SK-N-SH treated with all-trans-retinoic acid at 6 μM for 48 hours (cell line): ENCODE data around the gene AKAP6.
A peak's percentile ranks its signal among the peaks of the same experiment; 100 is the strongest.

Experiments
- ATAC-seq: fragments of 200-7000 bp; cut with Tn5 transposase; 3 replicates; pipeline ENCODE4 v1.9.1; 2020; ENCODE audit warnings: mild to moderate bottlenecking, moderate library complexity
- ARNTL ChIP-seq: fragments of 450-650 bp; formaldehyde crosslinking; IDR thresholded peaks from 2 replicates; pipeline ENCODE4 v1.5.0; 2020; ENCODE audit warnings: low read depth, mild to moderate bottlenecking, moderate library complexity, borderline replicate concordance
- BACH2 ChIP-seq: fragments of 250-450 bp; sonication (Bioruptor Pico); IDR thresholded peaks from 2 replicates; pipeline ENCODE4 v1.9.0; 2021; ENCODE audit warnings: mild to moderate bottlenecking, borderline replicate concordance
- ESRRG ChIP-seq: fragments of 250-450 bp; sonication (Bioruptor Pico); IDR thresholded peaks from 2 replicates; pipeline ENCODE4 v1.6.1; 2021; ENCODE audit warnings: mild to moderate bottlenecking
- GLIS3 ChIP-seq: fragments of 250-450 bp; sonication (Bioruptor Pico); IDR thresholded peaks from 2 replicates; pipeline ENCODE4 v1.5.0; 2020; ENCODE audit warnings: mild to moderate bottlenecking, moderate library complexity
- ISL1 ChIP-seq: fragments of 250-450 bp; sonication (Bioruptor Pico); IDR thresholded peaks from 2 replicates; pipeline ENCODE4 v2.1.2; 2022; ENCODE audit warnings: mild to moderate bottlenecking, moderate library complexity
- OSR1 ChIP-seq: fragments of 250-450 bp; sonication (Bioruptor Pico); IDR thresholded peaks from 2 replicates; pipeline ENCODE4 v1.8.0; 2022; ENCODE audit warnings: moderate library complexity, mild to moderate bottlenecking, inconsistent platforms
- PPARA ChIP-seq: fragments of 250-450 bp; sonication (Bioruptor Pico); IDR thresholded peaks from 2 replicates; pipeline ENCODE4 v1.5.0; 2020; ENCODE audit warnings: mild to moderate bottlenecking, borderline replicate concordance
- RARB ChIP-seq: fragments of 250-450 bp; sonication (Bioruptor Pico); IDR thresholded peaks from 2 replicates; pipeline ENCODE4 v1.8.0; 2021; ENCODE audit warnings: mild to moderate bottlenecking, moderate library complexity
- SNAI2 ChIP-seq: fragments of 250-450 bp; sonication (Bioruptor Pico); IDR thresholded peaks from 2 replicates; pipeline ENCODE4 v1.5.0; 2020; ENCODE audit warnings: mild to moderate bottlenecking, moderate library complexity
- TCF4 ChIP-seq: fragments of 250-450 bp; sonication (Bioruptor Pico); IDR thresholded peaks from 2 replicates; pipeline ENCODE4 v1.8.0; 2021; ENCODE audit warnings: mild to moderate bottlenecking, moderate library complexity, borderline replicate concordance
- TOX ChIP-seq: fragments of 250-450 bp; sonication (Bioruptor Pico); IDR thresholded peaks from 2 replicates; pipeline ENCODE4 v1.8.0; 2021; ENCODE audit warnings: mild to moderate bottlenecking, moderate library complexity, borderline replicate concordance
- ZC3H10 ChIP-seq: fragments of 250-450 bp; sonication (Bioruptor Pico); IDR thresholded peaks from 2 replicates; pipeline ENCODE4 v1.5.1; 2021; ENCODE audit warnings: mild to moderate bottlenecking, moderate library complexity
- ZNF565 ChIP-seq: fragments of 450-650 bp; formaldehyde crosslinking; conservative IDR thresholded peaks from 2 replicates; pipeline ENCODE4 v1.5.0; 2020; ENCODE audit warnings: low read depth, mild to moderate bottlenecking, moderate library complexity
- ZNF8 ChIP-seq: fragments of 450-650 bp; formaldehyde crosslinking; IDR thresholded peaks from 2 replicates; pipeline ENCODE4 v1.5.0; 2020; ENCODE audit warnings: mild to moderate bottlenecking, moderate library complexity
- TF ChIP-seq, protein P1 (sequence below): fragments of 250-450 bp; sonication (Bioruptor Pico); IDR thresholded peaks from 2 replicates; pipeline ENCODE4 v1.8.0; 2021; ENCODE audit warnings: low read depth, mild to moderate bottlenecking, moderate library complexity, borderline replicate concordance
- TF ChIP-seq, protein P2 (sequence below): fragments of 250-450 bp; sonication (Bioruptor Pico); IDR thresholded peaks from 2 replicates; pipeline ENCODE4 v1.8.0; 2020; ENCODE audit warnings: mild to moderate bottlenecking, moderate library complexity, borderline replicate concordance
- TF ChIP-seq, protein P3 (sequence below): fragments of 250-450 bp; sonication (Bioruptor Pico); IDR thresholded peaks from 2 replicates; pipeline ENCODE4 v1.5.0; 2020; ENCODE audit warnings: mild to moderate bottlenecking, moderate library complexity
- TF ChIP-seq, protein P4 (sequence below): fragments of 250-450 bp; sonication (Bioruptor Pico); IDR thresholded peaks from 2 replicates; pipeline ENCODE4 v1.5.1; 2021; ENCODE audit warnings: mild to moderate bottlenecking, moderate library complexity
- TF ChIP-seq, protein P5 (sequence below): fragments of 250-450 bp; sonication (Bioruptor Pico); IDR thresholded peaks from 2 replicates; pipeline ENCODE4 v1.5.1; 2020; ENCODE audit warnings: low read depth, mild to moderate bottlenecking, moderate library complexity

The AKAP6 gene

DNA sequence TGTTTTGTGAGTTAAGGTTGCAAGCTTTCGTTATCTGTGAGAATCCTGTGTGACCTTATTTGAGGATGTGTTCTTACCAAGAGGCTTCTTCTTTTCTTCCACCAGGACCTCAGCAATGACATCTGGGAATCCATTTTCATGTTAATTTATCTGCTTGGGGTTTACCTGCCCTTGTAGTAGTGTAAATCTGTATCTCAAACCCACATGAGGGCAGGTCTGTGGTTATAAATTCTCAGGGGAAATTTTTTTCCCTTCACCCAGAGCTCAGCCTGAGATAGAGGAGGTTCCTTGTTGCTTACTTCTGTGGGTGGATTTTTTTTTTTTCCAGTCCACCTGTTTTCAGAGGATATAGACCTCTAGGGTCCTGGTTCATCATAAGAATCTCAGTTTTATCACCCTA, 70.8 kb downstream of the AKAP6 start:
- TF ChIP-seq, protein P1, sequence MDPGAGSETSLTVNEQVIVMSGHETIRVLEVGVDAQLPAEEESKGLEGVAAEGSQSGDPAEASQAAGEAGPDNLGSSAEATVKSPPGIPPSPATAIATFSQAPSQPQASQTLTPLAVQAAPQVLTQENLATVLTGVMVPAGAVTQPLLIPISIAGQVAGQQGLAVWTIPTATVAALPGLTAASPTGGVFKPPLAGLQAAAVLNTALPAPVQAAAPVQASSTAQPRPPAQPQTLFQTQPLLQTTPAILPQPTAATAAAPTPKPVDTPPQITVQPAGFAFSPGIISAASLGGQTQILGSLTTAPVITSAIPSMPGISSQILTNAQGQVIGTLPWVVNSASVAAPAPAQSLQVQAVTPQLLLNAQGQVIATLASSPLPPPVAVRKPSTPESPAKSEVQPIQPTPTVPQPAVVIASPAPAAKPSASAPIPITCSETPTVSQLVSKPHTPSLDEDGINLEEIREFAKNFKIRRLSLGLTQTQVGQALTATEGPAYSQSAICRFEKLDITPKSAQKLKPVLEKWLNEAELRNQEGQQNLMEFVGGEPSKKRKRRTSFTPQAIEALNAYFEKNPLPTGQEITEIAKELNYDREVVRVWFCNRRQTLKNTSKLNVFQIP = no peak
- no peak for ATAC-seq

DNA sequence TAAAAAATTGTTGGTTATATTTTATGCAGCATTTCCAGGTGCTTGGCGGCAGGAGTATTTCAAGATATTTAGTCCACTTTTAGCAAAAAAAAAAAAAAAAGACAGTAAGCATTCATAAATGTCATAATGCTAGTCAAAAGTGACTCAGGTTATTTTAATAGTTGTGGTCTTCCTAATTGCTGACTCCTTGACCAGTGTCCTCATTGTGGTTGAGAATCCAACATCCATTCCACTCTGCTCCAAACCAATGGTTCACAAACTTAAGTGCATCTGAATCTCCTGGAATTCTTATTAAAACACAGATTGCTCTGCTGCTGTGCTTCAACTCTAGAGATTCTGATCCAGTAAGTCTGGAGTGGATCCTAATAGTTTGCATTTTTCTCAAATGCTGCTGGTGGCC, 71.4 kb downstream of the AKAP6 start:
- peak; percentile 5; the same call in 1 of the 3 replicates for ATAC-seq
- TF ChIP-seq ZNF565 (CRISPR knock-in tag) = no peak
- TF ChIP-seq TOX = peak; percentile 32; the same call in 1 of the 2 replicates
- TF ChIP-seq, protein P2, sequence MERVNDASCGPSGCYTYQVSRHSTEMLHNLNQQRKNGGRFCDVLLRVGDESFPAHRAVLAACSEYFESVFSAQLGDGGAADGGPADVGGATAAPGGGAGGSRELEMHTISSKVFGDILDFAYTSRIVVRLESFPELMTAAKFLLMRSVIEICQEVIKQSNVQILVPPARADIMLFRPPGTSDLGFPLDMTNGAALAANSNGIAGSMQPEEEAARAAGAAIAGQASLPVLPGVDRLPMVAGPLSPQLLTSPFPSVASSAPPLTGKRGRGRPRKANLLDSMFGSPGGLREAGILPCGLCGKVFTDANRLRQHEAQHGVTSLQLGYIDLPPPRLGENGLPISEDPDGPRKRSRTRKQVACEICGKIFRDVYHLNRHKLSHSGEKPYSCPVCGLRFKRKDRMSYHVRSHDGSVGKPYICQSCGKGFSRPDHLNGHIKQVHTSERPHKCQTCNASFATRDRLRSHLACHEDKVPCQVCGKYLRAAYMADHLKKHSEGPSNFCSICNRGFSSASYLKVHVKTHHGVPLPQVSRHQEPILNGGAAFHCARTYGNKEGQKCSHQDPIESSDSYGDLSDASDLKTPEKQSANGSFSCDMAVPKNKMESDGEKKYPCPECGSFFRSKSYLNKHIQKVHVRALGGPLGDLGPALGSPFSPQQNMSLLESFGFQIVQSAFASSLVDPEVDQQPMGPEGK (CRISPR knock-in tag) = no peak
- TF ChIP-seq ZC3H10 (CRISPR knock-in tag) = peak; percentile 83; the same call in 1 of the 2 replicates
- TF ChIP-seq, protein P3, sequence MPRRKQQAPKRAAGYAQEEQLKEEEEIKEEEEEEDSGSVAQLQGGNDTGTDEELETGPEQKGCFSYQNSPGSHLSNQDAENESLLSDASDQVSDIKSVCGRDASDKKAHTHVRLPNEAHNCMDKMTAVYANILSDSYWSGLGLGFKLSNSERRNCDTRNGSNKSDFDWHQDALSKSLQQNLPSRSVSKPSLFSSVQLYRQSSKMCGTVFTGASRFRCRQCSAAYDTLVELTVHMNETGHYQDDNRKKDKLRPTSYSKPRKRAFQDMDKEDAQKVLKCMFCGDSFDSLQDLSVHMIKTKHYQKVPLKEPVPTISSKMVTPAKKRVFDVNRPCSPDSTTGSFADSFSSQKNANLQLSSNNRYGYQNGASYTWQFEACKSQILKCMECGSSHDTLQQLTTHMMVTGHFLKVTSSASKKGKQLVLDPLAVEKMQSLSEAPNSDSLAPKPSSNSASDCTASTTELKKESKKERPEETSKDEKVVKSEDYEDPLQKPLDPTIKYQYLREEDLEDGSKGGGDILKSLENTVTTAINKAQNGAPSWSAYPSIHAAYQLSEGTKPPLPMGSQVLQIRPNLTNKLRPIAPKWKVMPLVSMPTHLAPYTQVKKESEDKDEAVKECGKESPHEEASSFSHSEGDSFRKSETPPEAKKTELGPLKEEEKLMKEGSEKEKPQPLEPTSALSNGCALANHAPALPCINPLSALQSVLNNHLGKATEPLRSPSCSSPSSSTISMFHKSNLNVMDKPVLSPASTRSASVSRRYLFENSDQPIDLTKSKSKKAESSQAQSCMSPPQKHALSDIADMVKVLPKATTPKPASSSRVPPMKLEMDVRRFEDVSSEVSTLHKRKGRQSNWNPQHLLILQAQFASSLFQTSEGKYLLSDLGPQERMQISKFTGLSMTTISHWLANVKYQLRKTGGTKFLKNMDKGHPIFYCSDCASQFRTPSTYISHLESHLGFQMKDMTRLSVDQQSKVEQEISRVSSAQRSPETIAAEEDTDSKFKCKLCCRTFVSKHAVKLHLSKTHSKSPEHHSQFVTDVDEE (CRISPR knock-in tag) = no peak
- peak; percentile 51 for TF ChIP-seq ISL1 (CRISPR knock-in tag)

DNA sequence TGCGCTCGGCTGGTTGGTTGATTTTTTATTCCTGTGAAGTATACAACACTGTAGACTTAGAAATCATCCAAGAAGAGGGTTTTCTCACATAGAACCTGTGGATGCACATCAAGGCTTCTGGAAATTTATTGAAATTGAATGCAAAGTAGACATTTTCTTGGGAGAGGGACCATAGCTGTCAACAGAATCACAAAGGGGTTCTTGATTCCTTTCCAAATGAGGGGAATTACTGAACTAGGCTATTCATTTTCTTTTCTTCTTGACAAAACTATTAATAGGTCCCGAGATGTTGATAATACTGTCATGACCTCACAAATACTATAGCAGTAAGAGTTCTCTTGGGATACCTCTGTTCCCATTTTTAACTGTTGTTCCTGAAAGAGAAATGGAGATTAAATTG, 73.9 kb downstream of the AKAP6 start:
- TF ChIP-seq SNAI2 (CRISPR knock-in tag) (no peak), ZNF565 (CRISPR knock-in tag) (no peak), RARB (CRISPR knock-in tag) (no peak), ARNTL (CRISPR knock-in tag) (no peak), ZC3H10 (CRISPR knock-in tag) (no peak), PPARA (CRISPR knock-in tag) (no peak), ISL1 (CRISPR knock-in tag) (no peak), TCF4 (no peak), ZNF8 (CRISPR knock-in tag) (no peak), OSR1 (CRISPR knock-in tag) (no peak), BACH2 (CRISPR knock-in tag) (no peak), ESRRG (no peak), GLIS3 (CRISPR knock-in tag) (no peak), TOX (no peak)
- TF ChIP-seq, protein P3 (CRISPR knock-in tag) = no peak
- TF ChIP-seq, protein P4, sequence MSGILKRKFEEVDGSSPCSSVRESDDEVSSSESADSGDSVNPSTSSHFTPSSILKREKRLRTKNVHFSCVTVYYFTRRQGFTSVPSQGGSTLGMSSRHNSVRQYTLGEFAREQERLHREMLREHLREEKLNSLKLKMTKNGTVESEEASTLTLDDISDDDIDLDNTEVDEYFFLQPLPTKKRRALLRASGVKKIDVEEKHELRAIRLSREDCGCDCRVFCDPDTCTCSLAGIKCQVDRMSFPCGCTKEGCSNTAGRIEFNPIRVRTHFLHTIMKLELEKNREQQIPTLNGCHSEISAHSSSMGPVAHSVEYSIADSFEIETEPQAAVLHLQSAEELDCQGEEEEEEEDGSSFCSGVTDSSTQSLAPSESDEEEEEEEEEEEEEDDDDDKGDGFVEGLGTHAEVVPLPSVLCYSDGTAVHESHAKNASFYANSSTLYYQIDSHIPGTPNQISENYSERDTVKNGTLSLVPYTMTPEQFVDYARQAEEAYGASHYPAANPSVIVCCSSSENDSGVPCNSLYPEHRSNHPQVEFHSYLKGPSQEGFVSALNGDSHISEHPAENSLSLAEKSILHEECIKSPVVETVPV (CRISPR knock-in tag) = no peak
- TF ChIP-seq, protein P5, sequence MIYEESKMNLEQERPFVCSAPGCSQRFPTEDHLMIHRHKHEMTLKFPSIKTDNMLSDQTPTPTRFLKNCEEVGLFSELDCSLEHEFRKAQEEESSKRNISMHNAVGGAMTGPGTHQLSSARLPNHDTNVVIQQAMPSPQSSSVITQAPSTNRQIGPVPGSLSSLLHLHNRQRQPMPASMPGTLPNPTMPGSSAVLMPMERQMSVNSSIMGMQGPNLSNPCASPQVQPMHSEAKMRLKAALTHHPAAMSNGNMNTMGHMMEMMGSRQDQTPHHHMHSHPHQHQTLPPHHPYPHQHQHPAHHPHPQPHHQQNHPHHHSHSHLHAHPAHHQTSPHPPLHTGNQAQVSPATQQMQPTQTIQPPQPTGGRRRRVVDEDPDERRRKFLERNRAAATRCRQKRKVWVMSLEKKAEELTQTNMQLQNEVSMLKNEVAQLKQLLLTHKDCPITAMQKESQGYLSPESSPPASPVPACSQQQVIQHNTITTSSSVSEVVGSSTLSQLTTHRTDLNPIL (CRISPR knock-in tag) = no peak
- TF ChIP-seq, protein P1 = no peak
- no peak for ATAC-seq
